Measurements from ENCODE around the gene MCEMP1. TPM values are rescaled to one million over a fixed set of nuclear protein-coding genes. Genes with fewer than 3 reads are reported as not detected.

Gene MCEMP1
- total RNA-seq, 2 experiments from 2014 or later = 0.22 TPM; not detected in 1

DNA sequence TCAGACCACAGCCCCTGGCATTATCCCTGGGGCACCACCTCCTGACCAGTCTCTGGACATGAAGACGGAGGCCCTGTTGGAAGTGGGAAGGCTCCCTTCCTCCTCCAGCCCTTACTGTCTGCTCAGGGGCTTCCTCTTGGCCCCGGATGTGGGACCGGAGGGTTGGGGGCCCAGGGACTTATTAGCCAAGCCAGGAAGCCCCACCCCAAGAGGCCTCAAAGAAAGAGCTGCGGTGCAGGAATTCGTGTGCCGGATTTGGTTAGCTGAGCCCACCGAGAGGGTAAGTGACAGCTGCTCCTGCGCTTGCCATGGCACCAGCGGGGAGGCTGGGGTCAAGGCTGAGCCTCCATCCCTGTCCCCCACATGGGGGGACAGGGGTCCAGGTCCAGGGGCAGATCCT is 8.0 kb upstream of the MCEMP1 start, which contains the start of gene RETN:
Gene RETN (plus strand): TSS at position 208 of the 400 bp plus-strand sequence. CDS start 278 bp downstream, outside the sequence.
- no peak within 1 kb of the TSS for H3K27ac ChIP-seq (ENCODE audit: low read depth, low read length, poor library complexity, severe bottlenecking)
- ChIA-PET CTCF (ENCODE audit: unreplicated experiment) (no interaction called here), POLR2A (no interaction called here)
- no peak within 1 kb of the TSS for H3K4me3 ChIP-seq (ENCODE audit: low read depth, low read length, poor library complexity, severe bottlenecking)
- DNase-seq (ENCODE audit: low spot score) = no peak
- H3K79me2 ChIP-seq (ENCODE audit: insufficient read depth, low read depth, low read length) = no peaks in the 10 kb centered on the region
- no peaks in the 10 kb centered on the region for H3K9me2 ChIP-seq (ENCODE audit: insufficient read depth, low read length)
- TF ChIP-seq, protein P1, sequence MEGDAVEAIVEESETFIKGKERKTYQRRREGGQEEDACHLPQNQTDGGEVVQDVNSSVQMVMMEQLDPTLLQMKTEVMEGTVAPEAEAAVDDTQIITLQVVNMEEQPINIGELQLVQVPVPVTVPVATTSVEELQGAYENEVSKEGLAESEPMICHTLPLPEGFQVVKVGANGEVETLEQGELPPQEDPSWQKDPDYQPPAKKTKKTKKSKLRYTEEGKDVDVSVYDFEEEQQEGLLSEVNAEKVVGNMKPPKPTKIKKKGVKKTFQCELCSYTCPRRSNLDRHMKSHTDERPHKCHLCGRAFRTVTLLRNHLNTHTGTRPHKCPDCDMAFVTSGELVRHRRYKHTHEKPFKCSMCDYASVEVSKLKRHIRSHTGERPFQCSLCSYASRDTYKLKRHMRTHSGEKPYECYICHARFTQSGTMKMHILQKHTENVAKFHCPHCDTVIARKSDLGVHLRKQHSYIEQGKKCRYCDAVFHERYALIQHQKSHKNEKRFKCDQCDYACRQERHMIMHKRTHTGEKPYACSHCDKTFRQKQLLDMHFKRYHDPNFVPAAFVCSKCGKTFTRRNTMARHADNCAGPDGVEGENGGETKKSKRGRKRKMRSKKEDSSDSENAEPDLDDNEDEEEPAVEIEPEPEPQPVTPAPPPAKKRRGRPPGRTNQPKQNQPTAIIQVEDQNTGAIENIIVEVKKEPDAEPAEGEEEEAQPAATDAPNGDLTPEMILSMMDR (conservative IDR thresholded peaks at IDR 0.05; ENCODE audit: low read length) = no peak
- no peak for TF ChIP-seq EZH2phosphoT487 (IDR thresholded peaks at IDR 0.05; ENCODE audit: borderline replicate concordance, low read depth, low read length)
- no peaks in the 10 kb centered on the region for H3K9me3 ChIP-seq (ENCODE audit: low read length)
- BruUV-seq (replicated peaks) = no TSS peak
- intact Hi-C loops (cut with micrococcal nuclease; ENCODE audit: unreplicated experiment) = no loop called here
- H4K20me1 ChIP-seq (ENCODE audit: insufficient read depth, low read length) = no peaks in the 10 kb centered on the region
- no peaks in the 10 kb centered on the region for H3K4me1 ChIP-seq (ENCODE audit: insufficient read depth, low read length, poor library complexity, severe bottlenecking)
- no peaks in the 10 kb centered on the region for H3K36me3 ChIP-seq (ENCODE audit: insufficient read depth, low read length)
- no peak within 1 kb of the TSS for H3K4me2 ChIP-seq (ENCODE audit: low read length)
- H2AFZ ChIP-seq (ENCODE audit: low read length) = no peak within 1 kb of the TSS

DNA sequence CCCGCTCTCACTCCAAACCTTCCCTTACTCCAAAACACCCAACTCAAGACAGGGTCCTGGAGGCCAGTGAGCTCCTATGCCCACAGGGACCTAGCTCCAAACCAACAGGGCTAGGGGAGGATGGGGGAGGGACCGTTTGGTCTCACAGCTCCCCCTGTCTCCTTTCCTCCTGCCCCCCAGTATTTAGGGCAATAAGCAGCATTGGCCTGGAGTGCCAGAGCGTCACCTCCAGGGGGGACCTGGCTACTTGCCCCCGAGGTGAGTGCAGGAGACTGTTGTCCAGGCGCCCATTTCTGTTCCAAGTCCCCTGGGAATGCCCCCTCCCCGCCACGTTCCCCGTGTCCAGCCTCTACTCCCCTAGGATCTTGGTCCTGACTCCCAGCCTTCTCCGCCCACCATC is 7.2 kb upstream of the MCEMP1 start:
- H3K27ac ChIP-seq (ENCODE audit: low read depth, low read length, poor library complexity, severe bottlenecking) = no peak overlapping the region
- DNase-seq (ENCODE audit: low spot score) = no peak
- no peaks in the 10 kb centered on the region for H3K4me1 ChIP-seq (ENCODE audit: insufficient read depth, low read length, poor library complexity, severe bottlenecking)
- ChIA-PET CTCF (ENCODE audit: unreplicated experiment) (no interaction called here), POLR2A (no interaction called here)
- no peaks in the 10 kb centered on the region for H3K9me3 ChIP-seq (ENCODE audit: low read length)
- no peaks in the 10 kb centered on the region for H3K9me2 ChIP-seq (ENCODE audit: insufficient read depth, low read length)
- BruUV-seq (replicated peaks) = no TSS peak
- H2AFZ ChIP-seq (ENCODE audit: low read length) = no peak overlapping the region
- H3K4me3 ChIP-seq (ENCODE audit: low read depth, low read length, poor library complexity, severe bottlenecking) = no peak overlapping the region
- no peaks in the 10 kb centered on the region for H3K79me2 ChIP-seq (ENCODE audit: insufficient read depth, low read depth, low read length)
- H3K4me2 ChIP-seq (ENCODE audit: low read length) = no peak overlapping the region
- TF ChIP-seq, protein P1 (conservative IDR thresholded peaks at IDR 0.05; ENCODE audit: low read length) = no peak
- no peak for TF ChIP-seq EZH2phosphoT487 (IDR thresholded peaks at IDR 0.05; ENCODE audit: borderline replicate concordance, low read depth, low read length)
- H3K36me3 ChIP-seq (ENCODE audit: insufficient read depth, low read length) = no peaks in the 10 kb centered on the region
- no peaks in the 10 kb centered on the region for H4K20me1 ChIP-seq (ENCODE audit: insufficient read depth, low read length)
- intact Hi-C loops (cut with micrococcal nuclease; ENCODE audit: unreplicated experiment) = no loop called here

DNA sequence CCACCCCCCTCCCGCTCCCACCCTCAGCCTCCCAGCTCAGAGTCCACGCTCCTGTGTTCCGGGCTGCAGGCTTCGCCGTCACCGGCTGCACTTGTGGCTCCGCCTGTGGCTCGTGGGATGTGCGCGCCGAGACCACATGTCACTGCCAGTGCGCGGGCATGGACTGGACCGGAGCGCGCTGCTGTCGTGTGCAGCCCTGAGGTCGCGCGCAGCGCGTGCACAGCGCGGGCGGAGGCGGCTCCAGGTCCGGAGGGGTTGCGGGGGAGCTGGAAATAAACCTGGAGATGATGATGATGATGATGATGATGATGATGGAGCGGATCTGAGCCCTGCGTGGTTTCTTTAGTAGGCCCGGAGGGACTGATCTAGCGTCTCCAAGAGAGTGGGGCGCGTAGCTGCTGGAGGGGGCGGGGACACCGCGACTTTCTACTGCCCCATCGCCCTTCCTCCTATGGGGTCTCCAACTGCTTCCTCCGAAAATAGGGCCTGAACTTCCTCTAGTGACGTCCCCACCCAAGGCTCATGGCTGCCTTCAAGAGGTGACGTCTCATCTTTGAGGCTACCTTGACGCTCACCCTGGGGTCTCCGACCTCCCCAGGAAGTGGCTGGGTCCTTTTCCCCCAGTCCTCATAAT is 6.6 kb upstream of the MCEMP1 start:
- H3K4me2 ChIP-seq (ENCODE audit: low read length) = no peak overlapping the region
- H3K4me1 ChIP-seq (ENCODE audit: insufficient read depth, low read length, poor library complexity, severe bottlenecking) = no peaks in the 10 kb centered on the region
- ChIA-PET POLR2A (no interaction called here), CTCF (ENCODE audit: unreplicated experiment) (no interaction called here)
- no peak overlapping the region for H2AFZ ChIP-seq (ENCODE audit: low read length)
- DNase-seq (ENCODE audit: low spot score) = no peak
- no peaks in the 10 kb centered on the region for H4K20me1 ChIP-seq (ENCODE audit: insufficient read depth, low read length)
- no TSS peak for BruUV-seq (replicated peaks)
- no peaks in the 10 kb centered on the region for H3K9me3 ChIP-seq (ENCODE audit: low read length)
- H3K27ac ChIP-seq (ENCODE audit: low read depth, low read length, poor library complexity, severe bottlenecking) = no peak overlapping the region
- H3K9me2 ChIP-seq (ENCODE audit: insufficient read depth, low read length) = no peaks in the 10 kb centered on the region
- no peak overlapping the region for H3K4me3 ChIP-seq (ENCODE audit: low read depth, low read length, poor library complexity, severe bottlenecking)
- no peaks in the 10 kb centered on the region for H3K36me3 ChIP-seq (ENCODE audit: insufficient read depth, low read length)
- H3K79me2 ChIP-seq (ENCODE audit: insufficient read depth, low read depth, low read length) = no peaks in the 10 kb centered on the region
- intact Hi-C loops (cut with micrococcal nuclease; ENCODE audit: unreplicated experiment) = no loop called here
- no peak for TF ChIP-seq EZH2phosphoT487 (IDR thresholded peaks at IDR 0.05; ENCODE audit: borderline replicate concordance, low read depth, low read length)
- TF ChIP-seq, protein P1 (conservative IDR thresholded peaks at IDR 0.05; ENCODE audit: low read length) = no peak
